ENCODE measurements around the gene EDIL3.

EDIL3 gene

GRCh38 chr5:83956386-83956785 lies 428.3 kb downstream of the EDIL3 start:
- no peak for DNase-seq

DNA sequence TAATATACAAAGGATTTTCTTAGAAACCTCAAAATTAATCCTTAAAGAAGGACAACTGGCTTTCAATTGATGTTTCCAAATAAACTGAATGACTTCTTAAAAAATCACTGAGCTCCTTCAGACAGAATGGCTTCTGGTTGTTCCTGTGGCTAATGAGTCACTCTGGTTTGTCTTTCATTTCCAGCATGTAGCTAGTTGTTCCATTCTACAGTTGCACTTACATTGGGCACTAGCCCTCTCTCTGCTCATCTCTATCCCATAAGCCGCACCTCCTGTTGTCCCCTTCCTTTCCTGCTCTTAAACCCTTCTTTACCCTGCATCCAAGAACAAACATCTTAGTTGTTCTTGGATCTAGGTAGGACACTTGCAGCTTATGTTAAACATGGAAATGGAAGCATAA lies 428.8 kb downstream of the EDIL3 start:
- DNase-seq = no peak

- no peak for DNase-seq
Measured at GRCh38 chr5:83947763-83948162, 436.9 kb downstream of the EDIL3 start.

- no peak for DNase-seq
Measured at GRCh38 chr5:83946516-83946915, 438.2 kb downstream of the EDIL3 start.

DNA sequence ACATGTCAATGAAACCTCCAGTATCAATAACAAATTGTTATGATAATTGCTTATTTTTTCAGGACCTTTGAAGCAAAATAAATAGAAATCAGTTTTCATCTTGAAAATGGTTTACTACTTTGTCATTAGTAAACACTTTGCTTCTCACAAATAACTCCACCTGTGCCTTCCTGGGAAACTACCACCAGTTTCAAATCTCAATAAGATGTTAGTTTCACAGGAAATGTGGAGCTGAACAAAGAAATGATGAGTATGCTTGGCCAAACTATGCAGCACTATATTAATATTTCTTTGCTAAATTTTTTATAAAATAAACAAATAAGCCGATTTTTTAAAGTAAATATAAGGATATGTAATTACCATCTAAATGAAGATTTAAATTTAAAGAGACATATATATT lies 442.5 kb downstream of the EDIL3 start:
- DNase-seq = no peak

DNA sequence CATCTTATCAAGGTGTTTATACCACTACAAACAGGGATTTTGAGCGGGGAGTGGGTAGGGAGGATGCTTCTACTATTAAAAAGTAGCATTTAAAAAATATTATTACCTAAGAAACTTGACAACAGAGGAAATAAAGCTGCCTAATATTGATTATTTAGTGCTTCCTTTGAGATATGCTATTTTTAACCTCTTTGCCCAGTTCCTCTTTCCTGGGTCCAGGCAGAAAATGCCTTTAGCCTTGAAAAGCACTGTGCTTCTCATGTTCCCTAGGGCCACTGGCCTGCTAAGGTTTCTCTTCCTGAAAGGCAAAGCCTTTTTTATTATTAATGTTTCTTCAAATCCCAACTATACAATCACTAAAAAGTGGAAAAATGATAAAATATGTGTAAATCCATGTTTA lies 446.8 kb downstream of the EDIL3 start:
- no peak for DNase-seq

- no peak for DNase-seq
Measured at GRCh38 chr5:83931969-83932368, 452.7 kb downstream of the EDIL3 start.

GRCh38 chr5:83927140-83927733 lies 457.4 kb downstream of the EDIL3 start:
- peak; percentile 60 to 80 (median 67) for DNase-seq

DNA sequence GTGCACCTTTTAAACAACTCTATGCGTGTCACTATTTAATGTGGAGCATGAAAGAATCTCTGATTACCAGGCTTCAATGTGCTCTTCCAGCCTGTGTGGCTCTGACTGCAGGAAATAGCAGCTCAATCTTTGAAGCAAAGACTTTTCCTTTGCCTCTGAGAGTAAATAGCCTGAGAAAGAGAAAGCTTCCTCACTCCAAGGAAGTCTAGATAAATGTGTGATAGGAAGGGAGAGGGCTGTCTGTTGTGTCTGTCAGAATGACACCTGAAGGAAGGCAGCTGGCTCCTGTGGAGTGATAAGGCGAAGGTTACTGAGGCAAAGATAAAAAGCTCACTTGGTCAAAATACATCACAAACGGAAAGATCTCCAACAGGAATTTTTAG lies 458.7 kb downstream of the EDIL3 start:
- DNase-seq = no peak

DNA sequence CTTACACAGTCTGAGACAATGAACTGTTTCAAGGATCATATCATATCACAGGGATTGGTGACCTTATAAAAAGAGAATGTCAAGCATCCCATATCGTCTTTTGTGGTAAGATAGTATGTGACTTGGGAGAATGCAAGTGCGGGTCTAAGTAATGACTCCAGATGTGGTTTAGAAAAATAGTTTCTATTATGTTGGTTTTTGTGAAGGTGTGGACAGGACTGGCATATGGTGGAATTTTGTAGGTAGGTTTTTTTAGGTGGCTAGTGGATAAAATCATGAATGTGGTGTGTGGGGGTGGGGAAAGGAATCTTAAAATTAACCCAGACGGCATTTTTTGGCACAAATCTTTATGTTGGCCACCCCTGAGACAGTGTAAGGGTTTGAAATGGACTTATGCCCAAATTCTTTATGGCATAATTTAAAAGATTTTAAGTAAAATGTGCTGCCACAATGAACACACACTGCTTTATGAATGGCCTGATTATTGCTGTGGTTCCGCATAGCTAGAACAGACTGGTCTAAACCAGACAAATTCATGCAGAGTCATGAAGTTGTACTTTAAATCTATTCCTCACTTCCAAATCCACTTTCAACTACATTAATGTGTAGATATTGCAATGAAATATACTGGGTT lies 459.2 kb downstream of the EDIL3 start:
- DNase-seq = no peak

DNA sequence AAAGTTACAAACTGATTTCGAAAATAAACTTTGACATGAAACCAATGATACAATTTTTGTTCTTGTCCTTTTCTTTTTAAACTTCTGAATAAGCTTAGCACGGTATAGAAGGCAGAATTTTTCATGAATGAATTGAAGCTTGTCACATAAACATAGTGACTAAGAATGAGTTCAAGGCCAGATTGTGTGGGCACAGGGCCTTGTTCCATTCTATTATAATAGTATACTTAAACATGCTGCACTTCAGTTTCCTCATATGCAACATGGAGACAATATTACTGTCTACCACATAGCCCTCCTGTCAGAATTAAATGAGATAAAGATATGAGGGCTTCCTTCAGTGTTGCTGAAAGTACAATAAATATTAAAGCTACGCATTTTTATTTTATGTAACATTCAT lies 459.8 kb downstream of the EDIL3 start:
- DNase-seq = no peak

DNA sequence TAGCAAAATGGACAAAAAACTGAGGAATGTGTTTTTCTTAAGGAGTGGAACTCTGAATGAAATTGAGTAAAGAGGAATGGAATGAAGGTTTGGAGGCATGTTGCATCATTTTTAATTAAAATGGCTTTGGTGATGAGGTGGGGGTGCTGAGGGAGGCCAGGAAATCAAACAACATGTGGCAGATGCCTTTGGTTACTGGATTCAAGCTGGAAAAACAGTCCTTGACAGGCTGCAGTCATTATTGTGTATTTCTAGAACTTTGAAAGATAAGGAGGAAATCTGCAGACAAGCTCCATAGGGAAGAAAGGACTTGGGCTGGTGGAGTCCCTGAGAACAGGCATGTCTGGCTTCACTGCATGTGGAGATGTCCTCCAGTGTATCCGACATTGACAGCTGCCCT lies 460.5 kb downstream of the EDIL3 start:
- no peak for DNase-seq

DNA sequence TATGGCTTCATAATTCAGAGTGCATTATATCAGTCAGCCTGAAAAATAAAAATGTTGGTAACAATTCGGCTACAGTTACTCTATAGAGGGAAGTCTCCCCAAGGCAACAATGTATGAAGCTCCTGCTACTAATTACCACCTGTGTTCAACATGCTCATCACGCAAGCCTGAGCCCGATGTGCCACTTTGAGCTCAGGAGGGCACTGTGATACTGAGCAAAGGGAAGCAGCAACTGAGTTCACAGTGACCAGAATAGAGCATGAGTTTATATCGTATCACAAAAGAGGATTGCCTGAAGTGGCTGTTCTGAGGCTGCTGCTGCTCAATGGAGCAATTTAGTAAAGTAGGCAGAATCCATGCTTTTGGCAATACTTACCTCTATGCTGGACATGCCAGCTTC lies 462.0 kb downstream of the EDIL3 start:
- no peak for DNase-seq

DNA sequence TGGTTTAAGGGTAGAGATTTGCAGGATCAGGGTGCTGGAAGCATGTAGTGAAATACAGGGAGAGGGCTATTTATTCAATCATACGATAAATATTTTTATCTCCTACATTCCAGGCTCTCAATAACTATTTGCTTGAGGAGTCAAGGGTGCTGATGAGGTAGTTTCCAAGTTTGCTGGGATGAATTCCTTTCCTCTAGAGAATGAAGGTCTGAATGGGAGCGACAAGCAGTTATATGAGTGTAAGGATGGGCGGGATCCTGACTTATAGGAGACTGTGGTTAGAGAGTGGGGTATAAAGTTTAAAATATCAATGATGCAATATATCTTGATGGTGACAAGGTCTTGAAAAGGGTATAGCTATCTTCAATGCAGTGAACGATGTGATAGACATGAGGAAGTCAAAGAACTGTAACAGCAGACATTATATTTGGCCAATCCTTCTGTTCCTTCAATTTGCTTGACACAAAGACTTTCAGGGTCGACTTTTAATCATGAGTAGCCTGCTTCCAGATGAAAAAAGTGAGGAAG lies 462.9 kb downstream of the EDIL3 start:
- DNase-seq = no peak

DNA sequence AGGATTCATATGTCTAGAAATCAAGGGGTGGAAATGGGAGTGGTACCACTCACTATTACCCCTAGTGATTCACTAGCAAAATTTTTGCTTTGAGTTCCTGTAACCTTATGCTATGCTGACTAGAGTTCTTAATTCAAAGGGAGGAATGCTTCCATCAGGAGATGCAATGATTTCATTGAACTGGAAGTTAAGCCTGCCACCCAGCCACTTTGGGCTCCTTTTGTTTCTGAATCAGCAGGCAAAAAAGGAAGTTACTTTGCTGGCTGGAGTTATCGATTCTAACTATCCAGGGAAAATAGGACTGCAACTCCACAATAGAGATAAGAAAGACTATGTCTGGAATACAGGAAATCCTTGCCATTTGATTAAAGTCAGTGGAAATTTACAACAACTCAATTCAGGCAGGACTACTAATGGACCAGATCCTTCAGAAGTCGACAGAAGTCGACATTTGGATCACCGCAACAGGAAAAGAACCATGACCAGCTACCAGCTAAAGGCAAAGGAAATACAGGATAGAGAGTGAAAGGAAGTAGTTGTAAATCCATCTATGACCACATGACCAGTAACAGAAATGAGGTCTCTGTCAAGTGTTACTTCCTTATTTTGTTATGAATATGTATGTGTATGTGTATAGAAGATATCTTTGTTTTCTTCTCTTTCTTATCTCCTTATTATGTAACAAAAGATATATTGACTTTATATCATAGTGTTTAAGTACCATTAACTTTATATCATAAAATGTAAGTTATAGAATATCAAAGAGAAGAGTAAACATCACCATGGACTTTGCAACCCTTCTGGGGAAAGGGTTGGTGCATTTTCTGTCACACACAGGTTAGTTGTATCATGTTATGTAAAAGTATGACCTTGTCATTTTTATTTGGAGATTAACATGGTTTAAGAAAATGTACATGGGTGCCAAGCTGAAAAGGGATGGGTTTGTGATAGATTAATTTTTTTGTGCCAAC lies 465.3 kb downstream of the EDIL3 start:
- peak in 2 of 3 donors; percentile 24 to 27 for DNase-seq

DNA sequence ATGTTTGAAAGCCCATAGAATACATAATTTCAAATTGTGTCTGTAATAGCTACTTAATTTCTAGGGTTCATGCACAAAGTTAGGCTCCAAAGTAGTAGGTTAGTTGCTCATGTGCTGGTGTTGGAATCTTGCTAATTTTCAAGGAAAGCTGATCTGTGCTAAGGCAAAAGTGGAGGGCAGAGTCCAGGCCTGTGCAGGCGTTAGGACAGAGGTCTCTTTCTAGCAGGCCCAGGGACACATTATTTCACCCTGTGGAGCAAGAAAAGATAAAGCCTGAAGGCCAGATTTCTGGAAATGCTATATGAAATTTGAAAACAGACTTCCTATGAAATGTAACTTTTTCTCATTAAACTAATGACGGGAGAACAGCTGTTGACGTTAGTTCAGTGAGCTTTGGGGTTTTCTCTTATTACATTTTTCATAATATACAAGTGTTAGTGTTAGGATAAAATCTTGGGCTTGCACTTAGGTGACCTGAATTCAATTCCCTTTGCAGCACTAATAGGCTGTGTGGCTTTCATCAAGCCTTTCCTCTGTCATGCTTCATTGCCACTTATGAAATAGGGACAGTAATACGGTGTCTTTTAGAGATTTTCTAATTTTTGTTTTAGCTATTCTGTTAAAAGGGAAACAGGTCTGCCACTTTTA lies 467.3 kb downstream of the EDIL3 start:
- DNase-seq = no peak

GRCh38 chr5:83914662-83915418 lies 469.8 kb downstream of the EDIL3 start:
- DNase-seq = no peak

DNA sequence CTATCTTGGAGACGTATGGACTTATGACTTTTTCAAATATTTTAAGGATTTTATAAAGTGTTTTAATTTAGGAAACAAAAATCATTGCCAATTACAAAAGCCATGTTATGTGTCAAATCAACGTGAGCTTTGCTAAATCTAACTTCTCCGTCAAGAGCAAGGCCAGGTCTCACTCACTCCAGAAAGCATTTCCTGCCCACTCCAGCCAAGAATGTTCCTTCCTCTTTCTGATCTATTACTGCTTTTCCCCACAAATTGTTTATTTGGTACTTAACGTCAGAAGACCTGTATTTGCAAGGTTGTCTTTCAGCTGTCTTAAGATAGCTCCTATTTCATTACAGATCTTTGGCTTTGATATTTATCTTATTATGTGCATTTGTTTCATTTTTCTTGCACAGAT lies 470.5 kb downstream of the EDIL3 start:
- peak; percentile 16 to 37 (median 24) for DNase-seq

DNA sequence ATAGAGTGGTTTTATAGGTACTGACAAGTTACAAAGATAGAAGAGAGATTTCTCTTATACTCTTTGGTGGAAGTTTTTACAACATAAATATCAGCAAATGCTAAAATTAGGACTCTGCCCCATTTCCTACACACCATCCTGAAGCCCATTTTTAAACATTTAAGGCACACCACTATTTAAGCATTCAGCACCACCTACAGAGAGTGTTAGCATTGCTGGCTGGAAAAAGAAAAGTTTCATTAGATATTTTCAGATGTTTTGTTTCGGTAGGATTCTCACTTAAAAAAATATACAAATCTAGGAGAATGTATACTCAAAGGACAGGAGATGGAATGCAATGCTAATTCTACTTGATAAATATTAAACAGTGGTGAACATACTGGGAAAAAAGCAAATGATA lies 471.1 kb downstream of the EDIL3 start:
- DNase-seq = no peak

GRCh38 chr5:83911367-83911919 lies 473.2 kb downstream of the EDIL3 start:
- no peak for DNase-seq

DNA sequence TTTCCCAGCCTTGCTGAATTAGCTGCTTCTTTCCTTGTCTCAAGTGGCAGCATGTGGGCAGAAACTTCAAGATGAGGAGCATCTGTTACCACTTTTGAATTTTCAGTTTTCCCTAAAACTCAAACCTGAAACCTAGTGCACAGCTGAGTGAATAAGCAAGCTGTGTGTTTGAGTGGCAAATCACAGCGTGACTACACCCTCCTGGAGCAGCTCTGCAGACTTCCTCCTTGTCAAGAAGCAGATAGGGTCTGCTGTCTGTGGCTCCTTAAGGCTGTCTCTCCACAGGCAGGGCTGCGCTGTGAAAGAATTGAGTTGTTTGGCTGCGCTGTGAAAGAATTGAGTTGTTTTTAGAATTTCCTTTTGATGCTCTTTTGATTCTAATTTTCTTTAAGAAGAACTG lies 484.4 kb downstream of the EDIL3 start:
- DNase-seq = no peak
